Upper lobe of left lung (tissue), 6 donors: ENCODE data around the gene TMEM121. TPM values are rescaled to one million over a fixed set of nuclear protein-coding genes. Genes with fewer than 3 reads are reported as not detected.

Experiments used
- ATAC-seq, 2 donors: fragments of 200-7000 bp; cut with Tn5 transposase; one replicate each; pipeline ENCODE4 v1.9.1; 2022; ENCODE audit warnings: mild to moderate bottlenecking in 2 of 2, moderate library complexity in 2 of 2; ENCODE audit not compliant: low FRiP score in 2 of 2
- DNase-seq, 2 donors: peaks; one replicate each; pipeline ENCODE4 v3.0.0-alpha.2; 2019 to 2020
- H3K27ac ChIP-seq, 4 donors: fragments of 200-600 bp; sonication (generic); one replicate each; pipeline ENCODE4 v1.5.1; 2016 to 2019
- H3K27me3 ChIP-seq, 4 donors: fragments of 200-600 bp; sonication (generic); one replicate each; pipeline ENCODE4 v1.5.1; 2017 to 2019
- H3K36me3 ChIP-seq, 4 donors: fragments of 200-600 bp; sonication (generic); one replicate each; pipeline ENCODE4 v1.5.1; 2016 to 2019
- H3K4me1 ChIP-seq, 4 donors: fragments of 200-600 bp; sonication (generic); one replicate each; pipeline ENCODE4 v1.5.1; 2018 to 2019
- H3K4me3 ChIP-seq, 4 donors: fragments of 200-600 bp; sonication (generic); one replicate each; pipeline ENCODE4 v1.5.1; 2017 to 2019; ENCODE audit warnings: mild to moderate bottlenecking in 2 of 4, moderate library complexity in 1 of 4
- H3K9me3 ChIP-seq, 4 donors: fragments of 200-600 bp; sonication (generic); one replicate each; pipeline ENCODE4 v1.5.1; 2018 to 2019
- CTCF ChIP-seq, 6 experiments: fragments of 450-650 bp in 4 of 6; fragments of 200-600 bp in 2 of 6; sonication (generic) in 2 of 6; IDR thresholded peaks; one replicate each; pipeline ENCODE4 v1.5.1; 2016 to 2019; ENCODE audit warnings: antibody characterized with exemption in 6 of 6
- EP300 ChIP-seq, 4 donors: sonication (generic); formaldehyde crosslinking; IDR thresholded peaks; one replicate each; pipeline ENCODE4 v1.5.1; 2017; ENCODE audit warnings: antibody characterized with exemption in 4 of 4, control low read depth in 2 of 4
- POLR2A ChIP-seq, 4 donors: fragments of 450-650 bp; IDR thresholded peaks; one replicate each; pipeline ENCODE4 v1.5.1; 2016 to 2017; ENCODE audit warnings: antibody characterized with exemption in 4 of 4, mild to moderate bottlenecking in 2 of 4
- POLR2AphosphoS5 ChIP-seq, 2 donors: sonication (generic); formaldehyde crosslinking; IDR thresholded peaks; one replicate each; pipeline ENCODE4 v1.5.1; 2017; ENCODE audit warnings: antibody characterized with exemption in 2 of 2
- WGBS, 2 donors: methylation state at CpG; one replicate each; pipeline ENCODE4 v1.1.5; 2017 to 2018; 5-methylcytosine and 5-hydroxymethylcytosine counted together
- total RNA-seq, 6 donors: library from RNA; depleted of rRNA in 4 of 6; stranded (reverse); fragments of >200 nt in 4 of 6; gene quantifications; one replicate each; pipeline versions ENCODE4 v1.1.0 to v1.2.1, GENCODE V29; 2016 to 2021
- donor health status: DM: no; HTN: no; CAD: no; lungs with moderate emphysema.
- donor health status: DM: no; HTN: yes; CAD: no; lungs with severe emphysema.

TMEM121 gene
- total RNA-seq, 6 donors from 2014 or later, result 0.69 to 4.6 (median 3.8) TPM; not detected in 1

DNA sequence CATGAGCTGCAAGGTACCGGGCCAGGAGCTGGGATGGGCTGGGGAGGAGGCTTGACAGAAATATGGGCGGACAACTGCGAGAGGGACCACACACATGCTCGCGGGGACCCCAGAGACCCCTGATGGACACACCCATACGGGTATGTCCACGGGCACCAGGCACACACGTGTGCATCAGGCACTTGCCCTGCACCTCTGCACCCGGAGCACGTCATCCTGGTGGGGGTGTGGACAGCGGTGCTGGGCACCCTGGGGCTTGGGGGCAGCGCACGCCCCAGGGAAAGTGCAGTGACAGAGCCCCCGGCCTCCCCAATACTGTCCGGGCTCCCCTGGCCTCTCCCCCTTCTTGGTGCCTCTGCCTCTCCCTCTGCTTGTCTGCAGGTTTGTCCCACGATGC is 41.4 kb upstream of the TMEM121 start:
- Histone ChIP-seq H3K9me3 (no peaks in the 10 kb centered on the region), H3K27ac (peak overlapping the region; percentile 88 to 98 (median 92)), H3K4me3 (no peak overlapping the region), H3K4me1 (peaks cover 95 to 100% (median 97%) of the 10 kb centered on the region in 4 donors), H3K27me3 (peaks cover 0 to 3% (median 0%) of the 10 kb centered on the region in 4 donors), H3K36me3 (peaks cover 0 to 2% (median 0%) of the 10 kb centered on the region in 4 donors)
- WGBS, 2 donors, result 74 to 90% methylated on average over 9 to 16 of the region's 16 CpGs
- peak in 1 of 2 donors; percentile 71 for DNase-seq
- no peak for TF ChIP-seq POLR2AphosphoS5 (IDR thresholded peaks at IDR 0.05)
- TF ChIP-seq CTCF (IDR thresholded peaks at IDR 0.05), result no peak
- no peak for TF ChIP-seq POLR2A (IDR thresholded peaks at IDR 0.05)
- no peak for TF ChIP-seq EP300 (IDR thresholded peaks at IDR 0.05)
- ATAC-seq, result no peak

DNA sequence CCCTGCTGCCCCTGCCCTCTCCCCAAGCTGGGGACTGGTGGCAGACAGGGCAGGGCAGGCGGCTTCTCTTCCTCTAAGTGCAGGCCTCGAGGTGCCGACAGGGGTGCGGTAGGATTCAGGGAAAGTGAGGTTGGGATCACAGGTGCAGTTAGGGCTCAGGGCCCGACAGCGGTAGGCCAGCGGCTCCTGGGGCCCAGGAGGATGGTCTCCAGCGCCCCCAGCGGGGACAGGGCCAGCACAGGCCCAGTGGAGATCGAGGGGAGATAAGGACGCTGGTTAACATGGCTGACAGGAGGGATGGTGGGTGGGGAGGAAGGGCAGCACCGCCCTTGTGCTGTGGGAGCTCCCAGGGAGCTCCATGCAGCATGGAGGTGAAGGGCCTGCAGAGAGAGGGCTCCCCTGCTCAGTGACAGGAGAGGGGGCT is 40.6 kb upstream of the TMEM121 start:
- WGBS, 2 donors, result 8 to 32% methylated on average over 2 to 12 of the region's 12 CpGs
- peak overlapping the region; percentile 88 to 98 (median 90) for H3K27ac ChIP-seq
- no peak for ATAC-seq
- H3K4me3 ChIP-seq, result peak overlapping the region in 3 of 4 donors; percentile 47 to 69 (median 56)
- TF ChIP-seq CTCF (IDR thresholded peaks at IDR 0.05) (peak in 4 of 6 experiments; percentile 31 to 63 (median 52)), EP300 (IDR thresholded peaks at IDR 0.05) (no peak)
- H3K9me3 ChIP-seq, result no peaks in the 10 kb centered on the region
- H3K4me1 ChIP-seq, result peaks cover 87 to 97% (median 92%) of the 10 kb centered on the region in 4 donors
- DNase-seq, result peak in 1 of 2 donors; percentile 87
- H3K36me3 ChIP-seq, result no peaks in the 10 kb centered on the region
- peaks cover 0 to 3% (median 0%) of the 10 kb centered on the region in 4 donors for H3K27me3 ChIP-seq

DNA sequence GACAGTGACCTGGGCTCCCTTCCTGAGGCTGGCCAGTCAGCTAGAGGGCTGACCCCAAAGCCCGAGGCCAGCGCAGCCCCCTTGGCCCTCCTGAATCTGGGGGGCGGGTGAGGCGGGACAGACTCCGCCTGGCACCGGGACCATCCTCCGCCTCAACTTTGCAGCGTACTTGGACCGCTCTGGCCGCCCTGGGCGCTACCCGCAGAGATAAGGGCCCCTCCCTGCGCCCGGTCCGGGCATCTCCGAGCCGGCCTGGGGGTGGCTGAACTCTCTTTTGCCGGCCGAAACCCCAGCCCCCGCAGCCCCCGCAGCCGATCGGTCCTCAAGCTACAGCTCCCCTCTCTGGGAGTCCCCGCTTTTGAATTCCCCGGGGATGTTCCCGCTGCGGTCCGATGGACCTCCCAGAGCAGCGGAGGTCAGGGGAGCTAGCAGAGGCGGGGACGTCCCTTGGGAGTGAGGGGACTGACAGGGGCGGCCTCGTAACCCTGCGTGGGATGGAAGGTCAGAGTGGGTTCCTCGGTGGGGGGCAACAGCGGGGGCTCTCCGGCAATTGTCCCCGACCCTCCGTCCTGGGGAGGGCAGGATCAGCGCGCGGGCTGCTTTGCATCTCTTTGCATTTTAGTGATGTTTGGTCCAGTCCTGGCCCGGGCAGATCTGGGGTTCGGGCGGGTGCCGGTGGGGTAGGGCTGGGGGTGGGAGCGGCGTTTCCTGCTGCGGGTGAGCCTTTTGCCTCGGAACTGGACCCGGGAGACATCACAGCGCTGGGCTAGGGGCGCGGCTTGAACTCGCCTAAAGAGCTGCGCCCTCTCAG is 40.0 kb upstream of the TMEM121 start, which contains the start of gene CRIP1:
Gene CRIP1, plus strand, starts transcription at position 724 of the 811 bp plus-strand sequence. CDS start 374 bp downstream, outside the sequence.
- peak in 1 of 2 donors; percentile 88 for DNase-seq
- WGBS, 2 donors, result 0 to 10% methylated on average over 3 to 27 of the region's 56 CpGs

GRCh38 chr14:105486974-105487448 is 39.4 kb upstream of the TMEM121 start:
- ATAC-seq (peak in 1 of 2 donors; percentile 27), DNase-seq (peak in 1 of 2 donors; percentile 95)
- Histone ChIP-seq H3K4me1 (peaks cover 83 to 93% (median 87%) of the 10 kb centered on the region in 4 donors), H3K27ac (peak overlapping the region; percentile 88 to 98 (median 90)), H3K4me3 (peak overlapping the region; percentile 36 to 69 (median 52)), H3K27me3 (peaks cover 0 to 3% (median 0%) of the 10 kb centered on the region in 4 donors), H3K36me3 (no peaks in the 10 kb centered on the region), H3K9me3 (no peaks in the 10 kb centered on the region)
- TF ChIP-seq POLR2A (IDR thresholded peaks at IDR 0.05), result peak in 1 of 4 donors; percentile 28
- TF ChIP-seq CTCF (IDR thresholded peaks at IDR 0.05), result no peak
- no peak for TF ChIP-seq EP300 (IDR thresholded peaks at IDR 0.05)
- TF ChIP-seq POLR2AphosphoS5 (IDR thresholded peaks at IDR 0.05), result no peak
- 0 to 4% methylated on average over 6 to 21 of the region's 45 CpGs for WGBS, 2 donors

More for the DNA sequence above, 40.0 kb upstream of the TMEM121 start, which contains the start of gene CRIP1:
- Histone ChIP-seq H3K36me3 (no peaks in the 10 kb centered on the region), H3K9me3 (no peaks in the 10 kb centered on the region), H3K27me3 (peaks cover 0 to 3% (median 0%) of the 10 kb centered on the region in 4 donors), H3K27ac (peak within 1 kb of the TSS; percentile 88 to 98 (median 90)), H3K4me1 (peaks cover 81 to 93% (median 87%) of the 10 kb centered on the region in 4 donors), H3K4me3 (peak within 1 kb of the TSS; percentile 36 to 69 (median 52))
- TF ChIP-seq CTCF (IDR thresholded peaks at IDR 0.05), result no peak
- TF ChIP-seq EP300 (IDR thresholded peaks at IDR 0.05), result no peak
- no peak for TF ChIP-seq POLR2A (IDR thresholded peaks at IDR 0.05)
- TF ChIP-seq POLR2AphosphoS5 (IDR thresholded peaks at IDR 0.05), result no peak
- ATAC-seq, result no peak
